K562 (cell line): ENCODE measurements around the gene PDE11A. TPM values are rescaled to one million over a fixed set of nuclear protein-coding genes. Genes with fewer than 3 reads are reported as not detected.

Experiments
- BRD4 ChIP-seq: fragments of 200-600 bp; sonication (generic); IDR thresholded peaks from 2 replicates; pipeline ENCODE4 v1.6.1; 2017; ENCODE audit warnings: inconsistent platforms
- DACH1 ChIP-seq: fragments of 450-650 bp; IDR thresholded peaks from 2 replicates; pipeline ENCODE4 v1.6.1; 2018; ENCODE audit not compliant: partially characterized antibody
- ETV1 ChIP-seq: fragments of 450-650 bp; conservative IDR thresholded peaks from 2 replicates; pipeline ENCODE4 v1.6.1; 2016; ENCODE audit warnings: missing genetic modification characterization, control low read depth, low read depth, missing compliant biosample characterization
- FOSL1 ChIP-seq: fragments of 200-800 bp; sonication (Bioruptor generic); conservative IDR thresholded peaks from 2 replicates; pipeline ENCODE4 v1.6.1; 2016; ENCODE audit warnings: missing genetic modification characterization, missing compliant biosample characterization
- GATAD2A ChIP-seq: fragments of 450-650 bp; IDR thresholded peaks from 2 replicates; pipeline ENCODE4 v1.6.1; 2017
- NUFIP1 ChIP-seq: fragments of 450-650 bp; IDR thresholded peaks from 2 replicates; pipeline ENCODE4 v1.6.1; 2018; ENCODE audit not compliant: partially characterized antibody
- STAT5B ChIP-seq: fragments of 250-450 bp; sonication (Bioruptor Pico); IDR thresholded peaks from 2 replicates; pipeline ENCODE4 v1.8.0; 2021; ENCODE audit warnings: mild to moderate bottlenecking, inconsistent platforms
- VEZF1 ChIP-seq: fragments of 200-800 bp; sonication (Bioruptor generic); IDR thresholded peaks from 2 replicates; pipeline ENCODE4 v1.6.1; 2017; ENCODE audit warnings: missing genetic modification characterization, missing compliant biosample characterization
- ZBTB7A ChIP-seq: IDR thresholded peaks from 2 replicates; pipeline ENCODE4 v1.6.1; 2011; ENCODE audit warnings: low read depth, mild to moderate bottlenecking, low read length, moderate library complexity, borderline replicate concordance; ENCODE audit not compliant: control insufficient read depth
- ZFP30 ChIP-seq: fragments of 250-450 bp; sonication (Bioruptor Pico); IDR thresholded peaks from 2 replicates; pipeline ENCODE4 v1.8.0; 2022; ENCODE audit warnings: moderate library complexity, mild to moderate bottlenecking, inconsistent platforms, borderline replicate concordance
- polyA plus RNA-seq, 8 experiments: library from polyadenylated mRNA; depleted of rRNA in 4 of 8; stranded (reverse) in 5 of 8; unstranded in 3 of 8; fragments of >200 nt; fragmentation: Nextera tagmentation in 2 of 8; fragmentation: Illumina TruSeq in 1 of 8; extraction: Ambion mirVana in 2 of 8; extraction: Trizol in 1 of 8; gene quantifications; 2 replicates each; pipeline versions ENCODE4 v1.2.1 to v1.2.3, GENCODE V29; 2011 to 2014; ENCODE audit warnings: inconsistent platforms in 1 of 8, missing spikeins in 1 of 8
- total RNA-seq, 7 experiments: library from RNA; depleted of rRNA in 6 of 7; stranded (reverse); fragments of >200 nt in 6 of 7; fragmentation: Illumina TruSeq in 2 of 7; extraction: Trizol in 2 of 7; gene quantifications; 2 replicates each; pipeline versions ENCODE4 v1.2.1 to v1.2.3, GENCODE V29; 2011 to 2021; ENCODE audit warnings: low replicate concordance in 1 of 7
- TF ChIP-seq, protein P1 (sequence below): fragments of 450-650 bp; IDR thresholded peaks from 2 replicates; pipeline ENCODE4 v1.6.1; 2016; ENCODE audit warnings: mild to moderate bottlenecking, moderate library complexity
- TF ChIP-seq, protein P2 (sequence below): fragments of 450-650 bp; IDR thresholded peaks from 2 replicates; pipeline ENCODE4 v1.6.1; 2017; ENCODE audit warnings: antibody characterized with exemption, mild to moderate bottlenecking

PDE11A gene
- total and polyA plus RNA-seq, 9 of the 15 experiments (the other 6 are each of a cell fraction or from before 2014, with no cell fraction given), result 3.2 to 22.1 (median 5.7) TPM

GRCh38 chr2:177606636-177607035 is 465.9 kb downstream of the PDE11A start (continued):
- TF ChIP-seq NUFIP1 (no peak), ZFP30 (CRISPR knock-in tag) (no peak), ZBTB7A (no peak), VEZF1 (CRISPR knock-in tag) (no peak), DACH1 (no peak), FOSL1 (tag) (no peak), BRD4 (no peak), STAT5B (CRISPR knock-in tag) (no peak), ETV1 (tag) (0 out of 2 replicates have a peak, but pooled peaks have one; percentile 10), GATAD2A (no peak)
- TF ChIP-seq, protein P1, sequence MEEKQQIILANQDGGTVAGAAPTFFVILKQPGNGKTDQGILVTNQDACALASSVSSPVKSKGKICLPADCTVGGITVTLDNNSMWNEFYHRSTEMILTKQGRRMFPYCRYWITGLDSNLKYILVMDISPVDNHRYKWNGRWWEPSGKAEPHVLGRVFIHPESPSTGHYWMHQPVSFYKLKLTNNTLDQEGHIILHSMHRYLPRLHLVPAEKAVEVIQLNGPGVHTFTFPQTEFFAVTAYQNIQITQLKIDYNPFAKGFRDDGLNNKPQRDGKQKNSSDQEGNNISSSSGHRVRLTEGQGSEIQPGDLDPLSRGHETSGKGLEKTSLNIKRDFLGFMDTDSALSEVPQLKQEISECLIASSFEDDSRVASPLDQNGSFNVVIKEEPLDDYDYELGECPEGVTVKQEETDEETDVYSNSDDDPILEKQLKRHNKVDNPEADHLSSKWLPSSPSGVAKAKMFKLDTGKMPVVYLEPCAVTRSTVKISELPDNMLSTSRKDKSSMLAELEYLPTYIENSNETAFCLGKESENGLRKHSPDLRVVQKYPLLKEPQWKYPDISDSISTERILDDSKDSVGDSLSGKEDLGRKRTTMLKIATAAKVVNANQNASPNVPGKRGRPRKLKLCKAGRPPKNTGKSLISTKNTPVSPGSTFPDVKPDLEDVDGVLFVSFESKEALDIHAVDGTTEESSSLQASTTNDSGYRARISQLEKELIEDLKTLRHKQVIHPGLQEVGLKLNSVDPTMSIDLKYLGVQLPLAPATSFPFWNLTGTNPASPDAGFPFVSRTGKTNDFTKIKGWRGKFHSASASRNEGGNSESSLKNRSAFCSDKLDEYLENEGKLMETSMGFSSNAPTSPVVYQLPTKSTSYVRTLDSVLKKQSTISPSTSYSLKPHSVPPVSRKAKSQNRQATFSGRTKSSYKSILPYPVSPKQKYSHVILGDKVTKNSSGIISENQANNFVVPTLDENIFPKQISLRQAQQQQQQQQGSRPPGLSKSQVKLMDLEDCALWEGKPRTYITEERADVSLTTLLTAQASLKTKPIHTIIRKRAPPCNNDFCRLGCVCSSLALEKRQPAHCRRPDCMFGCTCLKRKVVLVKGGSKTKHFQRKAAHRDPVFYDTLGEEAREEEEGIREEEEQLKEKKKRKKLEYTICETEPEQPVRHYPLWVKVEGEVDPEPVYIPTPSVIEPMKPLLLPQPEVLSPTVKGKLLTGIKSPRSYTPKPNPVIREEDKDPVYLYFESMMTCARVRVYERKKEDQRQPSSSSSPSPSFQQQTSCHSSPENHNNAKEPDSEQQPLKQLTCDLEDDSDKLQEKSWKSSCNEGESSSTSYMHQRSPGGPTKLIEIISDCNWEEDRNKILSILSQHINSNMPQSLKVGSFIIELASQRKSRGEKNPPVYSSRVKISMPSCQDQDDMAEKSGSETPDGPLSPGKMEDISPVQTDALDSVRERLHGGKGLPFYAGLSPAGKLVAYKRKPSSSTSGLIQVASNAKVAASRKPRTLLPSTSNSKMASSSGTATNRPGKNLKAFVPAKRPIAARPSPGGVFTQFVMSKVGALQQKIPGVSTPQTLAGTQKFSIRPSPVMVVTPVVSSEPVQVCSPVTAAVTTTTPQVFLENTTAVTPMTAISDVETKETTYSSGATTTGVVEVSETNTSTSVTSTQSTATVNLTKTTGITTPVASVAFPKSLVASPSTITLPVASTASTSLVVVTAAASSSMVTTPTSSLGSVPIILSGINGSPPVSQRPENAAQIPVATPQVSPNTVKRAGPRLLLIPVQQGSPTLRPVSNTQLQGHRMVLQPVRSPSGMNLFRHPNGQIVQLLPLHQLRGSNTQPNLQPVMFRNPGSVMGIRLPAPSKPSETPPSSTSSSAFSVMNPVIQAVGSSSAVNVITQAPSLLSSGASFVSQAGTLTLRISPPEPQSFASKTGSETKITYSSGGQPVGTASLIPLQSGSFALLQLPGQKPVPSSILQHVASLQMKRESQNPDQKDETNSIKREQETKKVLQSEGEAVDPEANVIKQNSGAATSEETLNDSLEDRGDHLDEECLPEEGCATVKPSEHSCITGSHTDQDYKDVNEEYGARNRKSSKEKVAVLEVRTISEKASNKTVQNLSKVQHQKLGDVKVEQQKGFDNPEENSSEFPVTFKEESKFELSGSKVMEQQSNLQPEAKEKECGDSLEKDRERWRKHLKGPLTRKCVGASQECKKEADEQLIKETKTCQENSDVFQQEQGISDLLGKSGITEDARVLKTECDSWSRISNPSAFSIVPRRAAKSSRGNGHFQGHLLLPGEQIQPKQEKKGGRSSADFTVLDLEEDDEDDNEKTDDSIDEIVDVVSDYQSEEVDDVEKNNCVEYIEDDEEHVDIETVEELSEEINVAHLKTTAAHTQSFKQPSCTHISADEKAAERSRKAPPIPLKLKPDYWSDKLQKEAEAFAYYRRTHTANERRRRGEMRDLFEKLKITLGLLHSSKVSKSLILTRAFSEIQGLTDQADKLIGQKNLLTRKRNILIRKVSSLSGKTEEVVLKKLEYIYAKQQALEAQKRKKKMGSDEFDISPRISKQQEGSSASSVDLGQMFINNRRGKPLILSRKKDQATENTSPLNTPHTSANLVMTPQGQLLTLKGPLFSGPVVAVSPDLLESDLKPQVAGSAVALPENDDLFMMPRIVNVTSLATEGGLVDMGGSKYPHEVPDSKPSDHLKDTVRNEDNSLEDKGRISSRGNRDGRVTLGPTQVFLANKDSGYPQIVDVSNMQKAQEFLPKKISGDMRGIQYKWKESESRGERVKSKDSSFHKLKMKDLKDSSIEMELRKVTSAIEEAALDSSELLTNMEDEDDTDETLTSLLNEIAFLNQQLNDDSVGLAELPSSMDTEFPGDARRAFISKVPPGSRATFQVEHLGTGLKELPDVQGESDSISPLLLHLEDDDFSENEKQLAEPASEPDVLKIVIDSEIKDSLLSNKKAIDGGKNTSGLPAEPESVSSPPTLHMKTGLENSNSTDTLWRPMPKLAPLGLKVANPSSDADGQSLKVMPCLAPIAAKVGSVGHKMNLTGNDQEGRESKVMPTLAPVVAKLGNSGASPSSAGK, result peak; percentile 33
- TF ChIP-seq, protein P2, sequence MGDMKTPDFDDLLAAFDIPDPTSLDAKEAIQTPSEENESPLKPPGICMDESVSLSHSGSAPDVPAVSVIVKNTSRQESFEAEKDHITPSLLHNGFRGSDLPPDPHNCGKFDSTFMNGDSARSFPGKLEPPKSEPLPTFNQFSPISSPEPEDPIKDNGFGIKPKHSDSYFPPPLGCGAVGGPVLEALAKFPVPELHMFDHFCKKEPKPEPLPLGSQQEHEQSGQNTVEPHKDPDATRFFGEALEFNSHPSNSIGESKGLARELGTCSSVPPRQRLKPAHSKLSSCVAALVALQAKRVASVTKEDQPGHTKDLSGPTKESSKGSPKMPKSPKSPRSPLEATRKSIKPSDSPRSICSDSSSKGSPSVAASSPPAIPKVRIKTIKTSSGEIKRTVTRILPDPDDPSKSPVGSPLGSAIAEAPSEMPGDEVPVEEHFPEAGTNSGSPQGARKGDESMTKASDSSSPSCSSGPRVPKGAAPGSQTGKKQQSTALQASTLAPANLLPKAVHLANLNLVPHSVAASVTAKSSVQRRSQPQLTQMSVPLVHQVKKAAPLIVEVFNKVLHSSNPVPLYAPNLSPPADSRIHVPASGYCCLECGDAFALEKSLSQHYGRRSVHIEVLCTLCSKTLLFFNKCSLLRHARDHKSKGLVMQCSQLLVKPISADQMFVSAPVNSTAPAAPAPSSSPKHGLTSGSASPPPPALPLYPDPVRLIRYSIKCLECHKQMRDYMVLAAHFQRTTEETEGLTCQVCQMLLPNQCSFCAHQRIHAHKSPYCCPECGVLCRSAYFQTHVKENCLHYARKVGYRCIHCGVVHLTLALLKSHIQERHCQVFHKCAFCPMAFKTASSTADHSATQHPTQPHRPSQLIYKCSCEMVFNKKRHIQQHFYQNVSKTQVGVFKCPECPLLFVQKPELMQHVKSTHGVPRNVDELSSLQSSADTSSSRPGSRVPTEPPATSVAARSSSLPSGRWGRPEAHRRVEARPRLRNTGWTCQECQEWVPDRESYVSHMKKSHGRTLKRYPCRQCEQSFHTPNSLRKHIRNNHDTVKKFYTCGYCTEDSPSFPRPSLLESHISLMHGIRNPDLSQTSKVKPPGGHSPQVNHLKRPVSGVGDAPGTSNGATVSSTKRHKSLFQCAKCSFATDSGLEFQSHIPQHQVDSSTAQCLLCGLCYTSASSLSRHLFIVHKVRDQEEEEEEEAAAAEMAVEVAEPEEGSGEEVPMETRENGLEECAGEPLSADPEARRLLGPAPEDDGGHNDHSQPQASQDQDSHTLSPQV, result no peak
